Measurements from ENCODE around the gene EIF4G3. TPM values are rescaled to one million over a fixed set of nuclear protein-coding genes. Genes with fewer than 3 reads are reported as not detected.

The EIF4G3 gene
- total and polyA plus RNA-seq, 10 donors: 14.3 to 97.3 (median 64.1) TPM

DNA sequence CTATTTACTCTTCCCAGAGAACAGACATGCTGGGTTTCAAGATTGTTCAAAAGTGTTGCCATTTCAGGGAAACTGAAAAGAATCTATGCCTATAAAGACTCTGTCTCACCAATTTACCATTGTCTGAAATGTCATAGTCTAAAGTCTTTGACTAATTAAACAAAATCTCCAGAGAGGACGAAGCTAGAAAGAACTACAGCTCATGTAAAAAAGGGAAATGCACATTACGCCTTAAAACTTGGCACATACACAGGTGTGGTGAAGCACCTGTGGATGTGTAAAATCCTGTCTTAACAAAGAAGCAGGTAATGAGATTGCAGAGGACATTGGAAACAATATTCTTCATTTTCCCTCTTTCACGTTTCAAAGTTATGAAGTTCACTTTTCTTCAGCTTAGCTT lies 130.6 kb downstream of the EIF4G3 start:
- 58 to 81% (median 74%) methylated on average over 3 of the region's 3 CpGs for WGBS, 5 donors
- H3K36me3 ChIP-seq: peaks cover 0 to 40% (median 2%) of the 10 kb centered on the region in 6 donors
- no peak overlapping the region for H3K27ac ChIP-seq
- no peak for DNase-seq
- H3K4me1 ChIP-seq: peaks cover 0 to 36% (median 10%) of the 10 kb centered on the region in 6 donors
- TF ChIP-seq POLR2A (IDR thresholded peaks at IDR 0.05): no peak
- TF ChIP-seq, protein P1, sequence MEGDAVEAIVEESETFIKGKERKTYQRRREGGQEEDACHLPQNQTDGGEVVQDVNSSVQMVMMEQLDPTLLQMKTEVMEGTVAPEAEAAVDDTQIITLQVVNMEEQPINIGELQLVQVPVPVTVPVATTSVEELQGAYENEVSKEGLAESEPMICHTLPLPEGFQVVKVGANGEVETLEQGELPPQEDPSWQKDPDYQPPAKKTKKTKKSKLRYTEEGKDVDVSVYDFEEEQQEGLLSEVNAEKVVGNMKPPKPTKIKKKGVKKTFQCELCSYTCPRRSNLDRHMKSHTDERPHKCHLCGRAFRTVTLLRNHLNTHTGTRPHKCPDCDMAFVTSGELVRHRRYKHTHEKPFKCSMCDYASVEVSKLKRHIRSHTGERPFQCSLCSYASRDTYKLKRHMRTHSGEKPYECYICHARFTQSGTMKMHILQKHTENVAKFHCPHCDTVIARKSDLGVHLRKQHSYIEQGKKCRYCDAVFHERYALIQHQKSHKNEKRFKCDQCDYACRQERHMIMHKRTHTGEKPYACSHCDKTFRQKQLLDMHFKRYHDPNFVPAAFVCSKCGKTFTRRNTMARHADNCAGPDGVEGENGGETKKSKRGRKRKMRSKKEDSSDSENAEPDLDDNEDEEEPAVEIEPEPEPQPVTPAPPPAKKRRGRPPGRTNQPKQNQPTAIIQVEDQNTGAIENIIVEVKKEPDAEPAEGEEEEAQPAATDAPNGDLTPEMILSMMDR (IDR thresholded peaks at IDR 0.05 in 8 of 11, conservative IDR thresholded peaks at IDR 0.05 in 3 of 11): no peak
- TF ChIP-seq POLR2AphosphoS5 (IDR thresholded peaks at IDR 0.05): no peak
- no peak overlapping the region for H3K4me3 ChIP-seq
- intact Hi-C loops (cut with DNase I; ENCODE audit: low total_unique reads): no loop called here
- no peaks in the 10 kb centered on the region for H3K9me3 ChIP-seq
- no peaks in the 10 kb centered on the region for H3K27me3 ChIP-seq (replicated peaks in 1 of 7)

GRCh38 chr1:21045351-21045750 lies 131.3 kb downstream of the EIF4G3 start:
- no peaks in the 10 kb centered on the region for H3K9me3 ChIP-seq
- WGBS, 5 donors: 65 to 90% (median 79%) methylated on average over 2 of the region's 2 CpGs
- DNase-seq: no peak
- intact Hi-C loops (cut with DNase I; ENCODE audit: low total_unique reads): no loop called here
- no peak overlapping the region for H3K4me3 ChIP-seq
- no peak overlapping the region for H3K27ac ChIP-seq
- H3K4me1 ChIP-seq: peaks cover 0 to 30% (median 6%) of the 10 kb centered on the region in 6 donors
- no peak for TF ChIP-seq POLR2A (IDR thresholded peaks at IDR 0.05)
- TF ChIP-seq, protein P1 (IDR thresholded peaks at IDR 0.05 in 8 of 11, conservative IDR thresholded peaks at IDR 0.05 in 3 of 11): no peak
- TF ChIP-seq POLR2AphosphoS5 (IDR thresholded peaks at IDR 0.05): no peak
- H3K27me3 ChIP-seq (replicated peaks in 1 of 7): no peaks in the 10 kb centered on the region
- peaks cover 0 to 35% (median 2%) of the 10 kb centered on the region in 6 donors for H3K36me3 ChIP-seq

GRCh38 chr1:21042929-21043605 lies 133.6 kb downstream of the EIF4G3 start:
- TF ChIP-seq POLR2A (IDR thresholded peaks at IDR 0.05) (no peak), POLR2AphosphoS5 (IDR thresholded peaks at IDR 0.05) (no peak)
- TF ChIP-seq, protein P1 (IDR thresholded peaks at IDR 0.05 in 8 of 11, conservative IDR thresholded peaks at IDR 0.05 in 3 of 11): no peak
- no peak for DNase-seq
- intact Hi-C loops (cut with DNase I; ENCODE audit: low total_unique reads): no loop called here
- H3K36me3 ChIP-seq: peaks cover 0 to 14% (median 0%) of the 10 kb centered on the region in 6 donors
- no peaks in the 10 kb centered on the region for H3K9me3 ChIP-seq
- H3K4me3 ChIP-seq: no peak overlapping the region
- peaks cover 0 to 30% (median 6%) of the 10 kb centered on the region in 6 donors for H3K4me1 ChIP-seq
- WGBS, 5 donors: 43 to 83% (median 59%) methylated on average over 2 of the region's 2 CpGs
- H3K27ac ChIP-seq: no peak overlapping the region
- H3K27me3 ChIP-seq (replicated peaks in 1 of 7): no peaks in the 10 kb centered on the region

- H3K9me3 ChIP-seq: no peaks in the 10 kb centered on the region
- no peak overlapping the region for H3K27ac ChIP-seq
- peaks cover 0 to 8% (median 0%) of the 10 kb centered on the region in 6 donors for H3K36me3 ChIP-seq
- no peak for TF ChIP-seq POLR2AphosphoS5 (IDR thresholded peaks at IDR 0.05)
- TF ChIP-seq, protein P1 (IDR thresholded peaks at IDR 0.05 in 8 of 11, conservative IDR thresholded peaks at IDR 0.05 in 3 of 11): no peak
- TF ChIP-seq POLR2A (IDR thresholded peaks at IDR 0.05): no peak
- H3K4me1 ChIP-seq: peaks cover 0 to 25% (median 6%) of the 10 kb centered on the region in 6 donors
- intact Hi-C loops (cut with DNase I; ENCODE audit: low total_unique reads): no loop called here
- 85 to 99% (median 91%) methylated on average over 2 of the region's 2 CpGs for WGBS, 5 donors
- DNase-seq: no peak
- no peak overlapping the region for H3K4me3 ChIP-seq
- H3K27me3 ChIP-seq (replicated peaks in 1 of 7): no peaks in the 10 kb centered on the region
Measured at GRCh38 chr1:21041541-21041940, 135.2 kb downstream of the EIF4G3 start.

Data from spleen (tissue), 11 donors.